Urinary bladder (tissue), 4 donors: ENCODE measurements around the gene LMCD1. TPM values are rescaled to one million over a fixed set of nuclear protein-coding genes. Genes with fewer than 3 reads are reported as not detected.
A peak's percentile ranks its signal among the peaks of the same experiment; 100 is the strongest.

Experiments
- DNase-seq: peaks from one replicate; pipeline ENCODE4 v3.0.0-alpha.2; 2015; ENCODE audit errors: extremely low spot score
- H3K27ac ChIP-seq: one replicate; pipeline ENCODE4 v1.5.1; 2013; ENCODE audit warnings: low read depth, mild to moderate bottlenecking, moderate library complexity
- H3K36me3 ChIP-seq: one replicate; pipeline ENCODE4 v1.6.1; 2013; ENCODE audit warnings: mild to moderate bottlenecking, moderate library complexity; ENCODE audit not compliant: insufficient read depth
- H3K4me1 ChIP-seq: one replicate; pipeline ENCODE4 v1.6.1; 2013; ENCODE audit warnings: mild to moderate bottlenecking, moderate library complexity; ENCODE audit not compliant: insufficient read depth
- H3K4me3 ChIP-seq: one replicate; pipeline ENCODE4 v1.5.1; 2013; ENCODE audit warnings: low read depth, low read length
- WGBS: extraction: QIAGEN DNeasy Blood & Tissue Kit; methylation state at CpG from one replicate; pipeline ENCODE4 v1.1.7; 2013; 5-methylcytosine and 5-hydroxymethylcytosine counted together
- polyA plus RNA-seq: library from polyadenylated mRNA; stranded (reverse); fragments of 200-250 nt; gene quantifications from one replicate; pipeline ENCODE4 v1.2.3, GENCODE V29; 2013
- total RNA-seq: library from RNA; depleted of rRNA; stranded (reverse); fragments of >200 nt; gene quantifications from one replicate; pipeline ENCODE4 v1.2.3, GENCODE V29; 2014
- donor health status: healthy with polysubstance abuse.
- donor health status: healthy.

LMCD1 gene
- total and polyA plus RNA-seq, 2 donors, result 34.3 to 163 TPM

DNA sequence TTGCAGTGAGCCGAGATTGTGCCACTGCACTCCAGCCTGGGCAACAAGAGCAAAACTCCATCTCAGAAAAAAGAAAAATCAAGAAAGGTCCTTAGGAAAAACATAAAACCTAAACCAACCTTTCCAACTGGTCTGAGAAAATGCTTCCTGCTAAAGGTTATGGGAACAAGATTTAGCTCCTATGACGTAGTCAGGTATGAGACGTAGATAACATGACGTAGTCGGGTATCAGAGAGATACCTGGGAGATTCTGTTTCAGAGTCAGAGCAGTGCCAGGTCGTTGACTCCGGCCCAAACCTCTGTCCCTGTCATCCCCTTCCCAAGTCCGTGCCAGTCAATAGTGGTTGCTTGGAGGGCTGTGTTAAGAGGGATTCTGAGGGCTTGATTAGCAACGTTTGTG is 39.9 kb downstream of the LMCD1 start:
- Histone ChIP-seq H3K27ac (no peak overlapping the region), H3K36me3 (no peaks in the 10 kb centered on the region), H3K4me3 (no peak overlapping the region), H3K4me1 (peaks cover 1% of the 10 kb centered on the region)
- no peak for DNase-seq
- 88% methylated on average over 9 of the region's 9 CpGs for WGBS

DNA sequence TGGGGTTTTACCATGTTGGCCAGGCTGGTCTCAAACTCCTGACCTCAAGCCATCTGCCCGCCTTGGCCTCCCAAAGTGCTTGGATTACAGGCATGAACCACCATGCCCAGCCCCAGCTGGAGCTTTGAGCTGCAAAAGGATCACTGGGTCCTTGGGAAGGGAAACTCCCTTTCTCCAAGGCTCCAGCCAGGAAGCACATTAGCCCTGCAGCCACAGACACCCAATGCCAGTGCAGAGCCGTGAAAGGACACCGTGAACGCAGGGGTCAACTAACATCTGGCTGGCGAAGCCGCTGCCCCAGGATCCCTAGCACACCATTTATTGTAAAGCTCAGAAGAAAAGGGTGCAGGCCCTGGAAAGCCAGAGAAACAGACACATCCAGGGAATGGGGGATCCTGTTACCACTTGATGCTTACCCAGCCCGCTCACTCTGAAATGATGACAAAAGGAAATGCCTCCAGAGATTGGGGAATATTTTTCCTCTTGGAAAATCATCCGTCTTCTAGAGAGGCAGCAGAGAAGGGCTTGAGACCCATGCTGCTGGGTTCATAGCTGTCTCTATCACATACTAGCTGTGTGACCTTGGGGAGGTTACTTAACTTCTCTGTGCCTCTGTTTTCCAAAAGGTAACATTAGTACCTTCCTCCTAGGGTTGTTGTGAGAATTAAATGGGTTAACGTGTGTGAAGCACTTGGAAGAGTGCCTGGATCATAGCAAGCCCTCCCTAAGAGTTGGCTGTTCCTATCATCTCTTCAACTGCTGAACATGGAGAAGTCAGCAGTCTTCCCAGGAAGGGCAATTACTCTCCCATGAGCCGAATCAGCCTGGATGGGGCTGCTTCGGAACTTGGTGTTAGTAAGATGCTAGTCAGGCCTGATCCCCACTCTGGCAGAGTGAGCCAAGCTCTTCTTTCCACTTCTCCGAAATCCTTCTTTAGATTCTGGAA is 40.8 kb downstream of the LMCD1 start:
- WGBS, result 56% methylated on average over 12 of the region's 12 CpGs
- DNase-seq, result no peak
- Histone ChIP-seq H3K4me3 (no peak overlapping the region), H3K4me1 (peaks cover 1% of the 10 kb centered on the region), H3K36me3 (no peaks in the 10 kb centered on the region), H3K27ac (no peak overlapping the region)

DNA sequence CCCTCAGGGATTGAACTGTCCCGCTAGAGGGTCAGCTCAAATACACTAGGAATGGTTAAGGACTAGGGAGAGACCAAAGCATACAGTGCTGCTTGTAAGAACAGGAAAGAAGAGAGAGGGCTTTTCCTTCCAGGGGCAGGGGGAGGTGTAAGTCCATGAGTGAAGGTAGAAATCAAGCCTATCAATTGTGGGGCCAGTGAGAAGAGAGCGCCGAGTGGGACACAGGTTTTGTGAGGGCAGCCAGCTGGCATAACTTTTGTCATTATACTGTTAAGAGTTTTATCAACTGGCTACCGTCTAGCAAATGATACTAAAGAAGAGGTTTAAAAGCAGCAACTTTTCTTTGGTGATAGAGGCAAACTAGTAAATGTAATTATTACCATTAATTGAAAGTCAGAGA is 45.0 kb downstream of the LMCD1 start:
- DNase-seq, result no peak
- Histone ChIP-seq H3K4me3 (no peak overlapping the region), H3K4me1 (no peaks in the 10 kb centered on the region), H3K36me3 (no peaks in the 10 kb centered on the region), H3K27ac (no peak overlapping the region)
- 84% methylated on average over 4 of the region's 4 CpGs for WGBS

DNA sequence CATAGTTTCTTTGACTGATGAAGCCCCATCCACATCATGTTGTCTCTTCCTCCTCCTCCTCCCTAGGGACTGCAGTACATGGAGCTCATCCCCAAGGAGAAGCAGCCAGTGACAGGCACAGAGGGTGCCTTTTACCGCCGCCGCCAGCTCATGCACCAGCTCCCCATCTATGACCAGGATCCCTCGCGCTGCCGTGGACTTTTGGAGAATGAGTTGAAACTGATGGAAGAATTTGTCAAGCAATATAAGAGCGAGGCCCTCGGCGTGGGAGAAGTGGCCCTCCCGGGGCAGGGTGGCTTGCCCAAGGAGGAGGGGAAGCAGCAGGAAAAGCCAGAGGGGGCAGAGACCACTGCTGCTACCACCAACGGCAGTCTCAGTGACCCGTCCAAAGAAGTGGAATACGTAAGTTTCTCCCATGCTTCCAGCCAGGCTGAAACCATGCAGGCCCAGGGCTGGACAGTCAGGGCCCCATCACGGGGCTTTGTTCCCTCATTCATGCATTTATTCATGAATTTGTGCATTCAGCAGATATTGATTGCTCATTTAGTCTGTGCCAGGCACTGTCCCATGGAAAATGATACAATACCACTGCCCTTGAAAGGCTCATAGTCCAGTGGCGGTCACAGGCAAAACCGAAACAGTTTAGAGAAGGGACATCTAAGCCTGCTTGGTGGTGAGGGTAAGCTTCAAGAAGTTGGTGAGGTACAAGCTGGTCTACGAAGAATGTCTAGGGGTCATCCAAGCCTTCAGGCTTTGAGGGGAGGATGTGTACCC is 47.1 kb downstream of the LMCD1 start:
- no peaks in the 10 kb centered on the region for H3K36me3 ChIP-seq
- H3K27ac ChIP-seq, result no peak overlapping the region
- no peak overlapping the region for H3K4me3 ChIP-seq
- DNase-seq, result no peak
- no peaks in the 10 kb centered on the region for H3K4me1 ChIP-seq
- 96% methylated on average over 17 of the region's 17 CpGs for WGBS

DNA sequence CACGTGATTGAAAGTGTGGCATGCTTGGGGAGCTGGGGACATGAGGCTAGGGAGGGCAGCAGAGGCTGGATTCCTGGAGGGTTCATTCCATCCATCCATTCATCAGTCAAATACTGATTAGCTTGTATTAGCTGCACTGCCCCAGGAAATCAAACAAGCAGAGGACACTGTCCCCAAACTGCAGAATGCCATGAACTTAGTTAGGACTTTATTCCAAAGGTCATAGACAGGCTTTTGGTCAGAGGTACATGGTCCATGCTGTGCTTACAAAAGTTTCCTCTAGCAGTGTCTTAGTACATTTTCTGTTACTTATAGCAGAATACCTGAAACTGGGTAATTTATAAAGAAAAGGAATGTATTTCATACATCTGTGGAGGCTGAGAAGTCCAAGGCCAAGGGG is 47.7 kb downstream of the LMCD1 start:
- DNase-seq, result no peak
- WGBS, result 69% methylated on average over 1 of the region's 1 CpG
- Histone ChIP-seq H3K27ac (no peak overlapping the region), H3K4me1 (no peaks in the 10 kb centered on the region), H3K4me3 (no peak overlapping the region), H3K36me3 (no peaks in the 10 kb centered on the region)

DNA sequence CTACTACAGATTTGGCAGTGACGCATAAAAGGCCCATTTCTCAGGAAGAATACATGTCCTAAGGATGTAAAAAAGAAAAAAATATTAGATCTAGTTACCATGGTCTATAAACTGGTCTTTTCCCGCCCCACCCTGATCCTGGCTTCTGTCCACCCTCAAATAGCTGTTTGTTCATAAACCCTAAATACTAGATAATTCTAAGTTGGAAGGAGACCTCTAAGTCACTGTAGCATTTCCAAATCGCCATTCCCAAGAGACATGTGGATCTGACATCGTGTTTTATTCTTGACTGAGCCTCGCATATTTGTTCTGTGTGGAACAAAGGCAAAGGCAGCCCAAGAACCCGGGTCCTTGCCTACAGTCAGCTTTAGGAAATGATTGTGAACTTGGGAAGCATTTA is 49.0 kb downstream of the LMCD1 start:
- H3K4me3 ChIP-seq, result no peak overlapping the region
- H3K4me1 ChIP-seq, result no peaks in the 10 kb centered on the region
- 28% methylated on average over 6 of the region's 6 CpGs for WGBS
- DNase-seq, result no peak
- no peak overlapping the region for H3K27ac ChIP-seq
- no peaks in the 10 kb centered on the region for H3K36me3 ChIP-seq

DNA sequence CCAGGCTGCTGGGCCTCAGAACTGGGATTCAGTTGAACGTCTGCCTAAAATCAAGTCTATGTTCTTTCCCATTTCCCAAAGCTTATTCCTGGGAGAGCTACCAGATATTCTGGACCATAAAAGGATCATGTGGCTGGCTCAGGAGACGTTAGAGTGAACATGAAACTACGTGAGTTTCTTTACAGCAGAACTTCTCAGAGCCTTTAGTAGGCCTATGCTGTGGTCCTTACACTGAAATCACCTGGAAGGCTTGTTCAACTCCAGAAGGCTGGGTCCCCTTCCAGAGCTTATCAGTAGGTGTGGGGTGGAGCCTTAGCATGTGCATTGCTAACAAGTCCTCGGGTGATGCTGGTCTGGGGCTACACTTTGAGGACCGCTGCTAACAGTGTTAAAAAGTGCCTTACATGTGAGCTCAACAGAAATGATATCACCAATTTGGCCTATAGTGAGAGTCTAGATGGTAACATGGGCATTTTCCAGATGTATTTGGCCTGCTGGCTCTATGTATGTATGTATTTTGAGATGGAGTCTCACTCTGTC is 50.7 kb downstream of the LMCD1 start:
- 62% methylated on average over 5 of the region's 5 CpGs for WGBS
- DNase-seq, result no peak

DNA sequence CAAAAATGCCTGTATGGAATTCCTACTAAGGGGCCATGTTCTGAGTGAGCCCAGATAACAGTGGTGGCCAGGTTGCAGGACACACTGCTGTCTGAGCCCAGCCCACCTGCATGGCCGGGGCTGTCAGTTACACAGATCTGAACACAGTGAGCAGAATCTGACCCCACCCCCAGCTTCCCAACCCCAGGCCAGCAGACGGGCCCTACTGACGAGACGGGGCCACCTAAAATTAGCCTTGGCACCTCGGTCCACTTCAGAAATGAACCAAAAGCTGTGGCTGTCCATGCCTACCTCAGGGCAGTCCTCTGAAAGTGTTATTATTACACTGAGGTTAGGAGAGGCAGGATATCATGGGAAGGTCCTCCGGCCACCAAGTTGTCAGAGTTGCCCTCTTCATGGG is 51.8 kb downstream of the LMCD1 start:
- Histone ChIP-seq H3K4me1 (peaks cover 3% of the 10 kb centered on the region), H3K27ac (no peak overlapping the region), H3K36me3 (no peaks in the 10 kb centered on the region), H3K4me3 (no peak overlapping the region)
- DNase-seq, result no peak
- 89% methylated on average over 6 of the region's 6 CpGs for WGBS

More for the DNA sequence above, 50.7 kb downstream of the LMCD1 start:
- Histone ChIP-seq H3K4me3 (no peak overlapping the region), H3K36me3 (no peaks in the 10 kb centered on the region), H3K27ac (no peak overlapping the region), H3K4me1 (no peaks in the 10 kb centered on the region)

DNA sequence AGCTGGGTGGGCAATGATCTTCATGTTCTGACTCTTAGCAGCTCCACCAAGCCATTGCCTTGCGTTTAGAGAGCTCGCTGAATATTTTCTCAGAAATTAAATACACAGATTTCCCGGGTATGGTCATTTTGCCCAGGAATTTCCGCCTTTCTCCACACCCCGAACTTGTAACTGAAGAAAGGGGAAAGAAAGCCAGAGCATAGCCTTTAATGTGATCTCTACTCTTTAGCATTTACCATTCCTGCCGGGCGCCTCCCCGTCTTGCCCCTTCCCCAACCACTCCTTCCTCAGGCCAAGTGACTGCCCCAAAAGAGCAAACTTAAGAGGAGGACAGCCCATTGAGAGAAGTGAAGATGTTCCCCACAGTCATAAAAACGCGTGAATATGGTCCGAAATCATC is 53.1 kb downstream of the LMCD1 start:
- Histone ChIP-seq H3K4me1 (peaks cover 3% of the 10 kb centered on the region), H3K36me3 (no peaks in the 10 kb centered on the region), H3K4me3 (no peak overlapping the region), H3K27ac (no peak overlapping the region)
- 65% methylated on average over 11 of the region's 11 CpGs for WGBS
- DNase-seq, result no peak

DNA sequence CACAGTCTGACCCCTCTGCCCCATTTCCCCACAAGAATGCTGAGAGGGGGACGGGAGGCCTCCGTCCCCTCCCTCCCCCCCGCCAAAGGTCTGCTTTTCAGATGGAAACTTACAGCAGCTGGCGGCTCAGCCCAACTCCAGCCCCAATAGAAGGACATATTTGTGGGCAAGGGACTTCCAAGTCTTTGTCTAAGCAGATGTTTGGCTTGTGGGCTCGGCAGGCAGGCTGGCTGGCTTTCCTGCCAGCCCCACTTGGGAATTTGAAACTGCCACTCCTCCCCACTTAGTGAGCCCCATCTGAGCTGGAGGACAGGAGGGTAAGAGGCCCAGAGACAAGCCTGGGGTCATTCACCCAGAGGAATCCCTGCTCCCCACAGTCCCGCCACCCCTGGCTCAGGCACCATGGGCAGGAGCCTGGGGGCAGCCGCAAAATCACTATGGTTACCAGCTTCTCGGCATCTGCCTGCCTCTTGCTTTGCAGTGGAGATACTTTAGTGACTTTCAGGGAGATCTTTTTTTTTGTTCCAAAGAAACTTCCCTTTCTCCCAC is 53.6 kb downstream of the LMCD1 start:
- no peak for DNase-seq
- no peak overlapping the region for H3K4me3 ChIP-seq
- no peaks in the 10 kb centered on the region for H3K36me3 ChIP-seq
- H3K4me1 ChIP-seq, result peaks cover 3% of the 10 kb centered on the region
- H3K27ac ChIP-seq, result peak overlapping the region; percentile 40
- 37% methylated on average over 8 of the region's 8 CpGs for WGBS

DNA sequence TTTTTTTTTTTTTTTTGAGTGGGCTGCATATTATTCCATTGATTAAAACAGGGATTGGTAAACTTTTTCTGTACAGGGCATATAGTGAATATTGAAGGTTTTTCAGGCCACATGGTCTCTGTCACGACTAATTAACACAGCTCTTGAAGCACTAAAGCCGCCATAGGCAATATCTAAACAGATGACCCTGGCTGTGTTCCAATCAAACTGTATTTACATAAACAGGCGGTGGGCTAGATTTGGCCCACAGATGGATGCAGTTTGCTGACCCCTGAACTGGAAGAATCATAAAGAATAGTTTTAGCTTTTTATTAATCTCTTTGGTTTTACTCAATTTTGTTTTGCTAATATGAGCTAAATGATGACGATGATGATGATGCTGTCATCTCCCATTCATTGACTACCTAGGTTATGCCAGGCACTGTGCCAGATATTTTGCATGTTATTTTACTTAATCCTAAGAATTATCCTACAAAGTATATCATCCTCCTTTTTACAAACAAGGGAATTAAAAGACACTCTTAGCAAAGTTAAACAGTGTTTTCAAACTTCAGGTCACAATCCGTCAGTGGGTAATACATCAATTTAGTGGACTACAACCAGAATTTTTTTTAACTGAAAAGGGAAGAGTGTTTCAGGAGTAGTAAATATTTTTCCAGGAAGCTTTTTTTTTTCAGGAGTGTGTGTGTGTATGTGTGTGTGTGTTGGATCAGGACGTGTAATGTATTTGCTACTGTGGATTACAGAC is 54.3 kb downstream of the LMCD1 start:
- no peak overlapping the region for H3K4me3 ChIP-seq
- 37% methylated on average over 6 of the region's 6 CpGs for WGBS
- no peak for DNase-seq
- no peak overlapping the region for H3K27ac ChIP-seq
- H3K36me3 ChIP-seq, result no peaks in the 10 kb centered on the region
- peaks cover 3% of the 10 kb centered on the region for H3K4me1 ChIP-seq

DNA sequence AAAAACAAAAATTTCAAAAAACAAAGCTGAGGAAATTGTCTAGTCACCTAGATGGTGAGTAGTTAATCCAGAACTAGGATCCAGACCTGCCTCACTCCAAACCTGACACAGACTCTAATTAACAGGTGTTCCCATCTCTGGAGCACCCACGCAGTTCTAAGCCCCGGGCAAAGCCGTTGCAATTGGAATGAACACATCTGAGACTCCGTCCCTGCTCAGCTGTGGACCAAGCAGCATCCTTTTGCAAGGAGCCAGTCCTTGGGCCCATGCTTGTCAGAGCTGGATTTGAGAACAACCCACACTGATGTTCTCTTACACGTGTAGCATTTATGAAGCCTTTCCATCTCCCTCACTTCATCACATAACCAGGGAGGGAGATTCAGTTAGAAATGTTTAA is 54.8 kb downstream of the LMCD1 start:
- WGBS, result 50% methylated on average over 5 of the region's 5 CpGs
- no peak for DNase-seq
- no peaks in the 10 kb centered on the region for H3K36me3 ChIP-seq
- no peak overlapping the region for H3K27ac ChIP-seq
- H3K4me3 ChIP-seq, result no peak overlapping the region
- peaks cover 5% of the 10 kb centered on the region for H3K4me1 ChIP-seq

DNA sequence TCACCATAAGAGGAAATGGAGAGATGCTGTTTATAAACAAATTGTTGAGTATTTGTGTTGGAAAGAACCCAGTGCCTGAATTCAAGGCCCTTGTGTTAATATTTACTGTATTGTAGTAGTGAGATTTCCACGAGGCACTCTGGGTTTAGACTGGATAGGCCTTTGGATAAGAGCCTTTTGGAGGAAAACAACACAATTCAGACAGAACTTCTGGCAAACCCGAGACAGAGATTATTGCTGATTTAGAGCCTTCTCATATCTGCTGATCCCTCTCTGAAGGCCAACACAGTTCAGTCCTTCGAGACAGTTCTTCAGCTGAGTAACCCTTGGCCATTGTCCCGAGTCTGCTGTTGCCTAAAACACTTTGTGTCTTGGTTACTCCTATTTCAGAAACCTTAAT is 55.7 kb downstream of the LMCD1 start:
- H3K4me1 ChIP-seq, result peaks cover 5% of the 10 kb centered on the region
- WGBS, result 21% methylated on average over 4 of the region's 4 CpGs
- no peak overlapping the region for H3K27ac ChIP-seq
- DNase-seq, result no peak
- H3K4me3 ChIP-seq, result no peak overlapping the region
- no peaks in the 10 kb centered on the region for H3K36me3 ChIP-seq
